HFFc6 (cell line): Measurements from ENCODE around the gene UEVLD. TPM values are rescaled to one million over a fixed set of nuclear protein-coding genes. Genes with fewer than 3 reads are reported as not detected.

Source experiments
- DNase-seq: peaks from one replicate; pipeline ENCODE4 v3.0.0-alpha.2; 2018
- H3K27ac Mint-ChIP-seq: 2 replicates; pipeline ENCODE4 v1.8.0; 2020; ENCODE audit warnings: mild to moderate bottlenecking, mixed read lengths
- H3K27me3 Mint-ChIP-seq: 2 replicates; pipeline ENCODE4 v1.8.0; 2021; ENCODE audit warnings: mild to moderate bottlenecking, moderate library complexity, mixed read lengths; ENCODE audit not compliant: insufficient read depth
- H3K36me3 Mint-ChIP-seq: 2 replicates; pipeline ENCODE4 v1.8.0; 2021; ENCODE audit warnings: low read depth, mixed read lengths
- H3K4me1 Mint-ChIP-seq: 2 replicates; pipeline ENCODE4 v1.8.0; 2020; ENCODE audit warnings: low read depth, mixed read lengths
- H3K4me3 Mint-ChIP-seq: 2 replicates; pipeline ENCODE4 v1.8.0; 2020; ENCODE audit warnings: mild to moderate bottlenecking, moderate library complexity, mixed read lengths
- H3K9me3 Mint-ChIP-seq: 2 replicates; pipeline ENCODE4 v1.8.0; 2020; ENCODE audit warnings: mild to moderate bottlenecking, mixed read lengths
- total RNA-seq, 6 experiments: library from RNA; stranded (reverse); fragmentation: NEBNext Ultra II Directional; extraction: Animal tissue kit (Norgen Biotek cat#: 25700); gene quantifications; 2 replicates in 1 of 6; 3 replicates in 5 of 6; pipeline ENCODE4 v1.2.3, GENCODE V29; 2021
- TF ChIP-seq, protein P1 (sequence below): fragments of 200-600 bp; sonication (generic); IDR thresholded peaks from 2 replicates; pipeline ENCODE4 v1.5.0; 2021; ENCODE audit warnings: antibody characterized with exemption, mild to moderate bottlenecking

UEVLD gene
- total RNA-seq, 6 experiments from 2014 or later, result 20.0 to 29.0 (median 24.4) TPM

- Mint-ChIP-seq H3K36me3 (peaks cover 15% of the 10 kb centered on the region; the same call in 1 of the 2 replicates), H3K4me3 (no peak overlapping the region), H3K27me3 (peaks cover 3% of the 10 kb centered on the region), H3K4me1 (peaks cover 29% of the 10 kb centered on the region), H3K27ac (no peak overlapping the region), H3K9me3 (no peaks in the 10 kb centered on the region)
- no peak for DNase-seq
- TF ChIP-seq, protein P1, sequence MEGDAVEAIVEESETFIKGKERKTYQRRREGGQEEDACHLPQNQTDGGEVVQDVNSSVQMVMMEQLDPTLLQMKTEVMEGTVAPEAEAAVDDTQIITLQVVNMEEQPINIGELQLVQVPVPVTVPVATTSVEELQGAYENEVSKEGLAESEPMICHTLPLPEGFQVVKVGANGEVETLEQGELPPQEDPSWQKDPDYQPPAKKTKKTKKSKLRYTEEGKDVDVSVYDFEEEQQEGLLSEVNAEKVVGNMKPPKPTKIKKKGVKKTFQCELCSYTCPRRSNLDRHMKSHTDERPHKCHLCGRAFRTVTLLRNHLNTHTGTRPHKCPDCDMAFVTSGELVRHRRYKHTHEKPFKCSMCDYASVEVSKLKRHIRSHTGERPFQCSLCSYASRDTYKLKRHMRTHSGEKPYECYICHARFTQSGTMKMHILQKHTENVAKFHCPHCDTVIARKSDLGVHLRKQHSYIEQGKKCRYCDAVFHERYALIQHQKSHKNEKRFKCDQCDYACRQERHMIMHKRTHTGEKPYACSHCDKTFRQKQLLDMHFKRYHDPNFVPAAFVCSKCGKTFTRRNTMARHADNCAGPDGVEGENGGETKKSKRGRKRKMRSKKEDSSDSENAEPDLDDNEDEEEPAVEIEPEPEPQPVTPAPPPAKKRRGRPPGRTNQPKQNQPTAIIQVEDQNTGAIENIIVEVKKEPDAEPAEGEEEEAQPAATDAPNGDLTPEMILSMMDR, result no peak
Measured at GRCh38 chr11:18524248-18524647, 64.3 kb downstream of the UEVLD start.

- no peak for DNase-seq
- peaks cover 10% of the 10 kb centered on the region; the same call in 1 of the 2 replicates for H3K36me3 Mint-ChIP-seq
- no peak overlapping the region for H3K27ac Mint-ChIP-seq
- H3K9me3 Mint-ChIP-seq, result no peaks in the 10 kb centered on the region
- H3K4me1 Mint-ChIP-seq, result peaks cover 21% of the 10 kb centered on the region
- H3K27me3 Mint-ChIP-seq, result peaks cover 3% of the 10 kb centered on the region
- no peak overlapping the region for H3K4me3 Mint-ChIP-seq
- TF ChIP-seq, protein P1, result no peak
Measured at GRCh38 chr11:18523084-18523483, 65.5 kb downstream of the UEVLD start.

DNA sequence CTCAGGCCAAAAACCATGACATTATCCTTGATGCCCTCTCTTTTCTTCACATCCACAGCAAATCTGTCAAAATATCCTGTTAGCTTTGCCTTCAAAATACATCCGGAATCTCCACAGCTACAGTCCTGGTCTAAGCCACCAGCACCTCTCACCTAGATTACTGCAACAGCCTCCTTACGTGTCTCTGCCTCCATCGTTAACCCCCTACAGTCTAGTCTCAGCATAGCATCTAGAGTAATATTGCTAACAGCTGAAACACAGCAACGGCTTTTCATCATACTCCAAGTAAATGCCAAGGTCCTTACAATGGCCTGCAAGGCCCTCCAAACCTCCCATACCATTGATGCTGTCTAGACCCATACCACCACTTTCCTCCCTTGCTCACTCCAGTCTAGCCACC is 66.1 kb downstream of the UEVLD start:
- no peaks in the 10 kb centered on the region for H3K9me3 Mint-ChIP-seq
- H3K36me3 Mint-ChIP-seq, result peaks cover 10% of the 10 kb centered on the region; the same call in 1 of the 2 replicates
- H3K4me3 Mint-ChIP-seq, result no peak overlapping the region
- no peak for DNase-seq
- H3K27ac Mint-ChIP-seq, result peak overlapping the region; percentile 39
- peaks cover 14% of the 10 kb centered on the region for H3K4me1 Mint-ChIP-seq
- TF ChIP-seq, protein P1, result peak; percentile 46
- H3K27me3 Mint-ChIP-seq, result peaks cover 3% of the 10 kb centered on the region

- no peak overlapping the region for H3K4me3 Mint-ChIP-seq
- no peaks in the 10 kb centered on the region for H3K27me3 Mint-ChIP-seq
- peaks cover 5% of the 10 kb centered on the region; the same call in 1 of the 2 replicates for H3K36me3 Mint-ChIP-seq
- H3K27ac Mint-ChIP-seq, result no peak overlapping the region
- no peaks in the 10 kb centered on the region for H3K9me3 Mint-ChIP-seq
- H3K4me1 Mint-ChIP-seq, result peaks cover 13% of the 10 kb centered on the region
- no peak for DNase-seq
- TF ChIP-seq, protein P1, result no peak
Measured at GRCh38 chr11:18521122-18521521, 67.4 kb downstream of the UEVLD start.

- DNase-seq, result no peak
- TF ChIP-seq, protein P1, result no peak
- Mint-ChIP-seq H3K9me3 (no peaks in the 10 kb centered on the region), H3K27ac (no peak overlapping the region), H3K36me3 (peaks cover 38% of the 10 kb centered on the region), H3K27me3 (no peaks in the 10 kb centered on the region), H3K4me1 (no peaks in the 10 kb centered on the region), H3K4me3 (no peak overlapping the region)
Measured at GRCh38 chr11:18502352-18502751, 86.2 kb downstream of the UEVLD start.

DNA sequence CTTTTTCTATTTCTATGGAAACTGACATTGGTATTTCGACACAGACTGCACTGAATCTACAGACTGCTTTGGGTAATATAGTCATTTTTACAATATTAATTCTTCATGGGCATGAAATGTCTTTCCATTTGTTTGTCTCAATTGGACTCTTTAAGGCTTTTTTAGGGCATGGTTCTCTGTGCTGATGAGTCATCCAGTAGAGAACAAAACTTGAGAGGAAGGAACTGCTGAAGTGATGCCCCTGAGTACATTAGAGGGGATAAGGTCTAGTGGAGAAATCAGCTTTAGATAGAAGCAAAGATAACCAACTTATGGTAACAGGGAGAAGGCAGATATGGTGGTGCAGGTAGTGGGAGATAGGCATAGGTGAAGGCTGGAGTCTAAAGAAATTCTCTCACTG is 86.9 kb downstream of the UEVLD start:
- H3K4me3 Mint-ChIP-seq, result no peak overlapping the region

More for the DNA sequence above, 86.9 kb downstream of the UEVLD start:
- no peak for DNase-seq
- TF ChIP-seq, protein P1, result no peak
- H3K27ac Mint-ChIP-seq, result no peak overlapping the region
- no peaks in the 10 kb centered on the region for H3K4me1 Mint-ChIP-seq
- no peaks in the 10 kb centered on the region; the same call in 1 of the 2 replicates for H3K27me3 Mint-ChIP-seq
- H3K36me3 Mint-ChIP-seq, result peaks cover 31% of the 10 kb centered on the region
- H3K9me3 Mint-ChIP-seq, result no peaks in the 10 kb centered on the region
